ENCODE data around the gene CDKAL1.

- TF ChIP-seq POLR2AphosphoS5 (IDR thresholded peaks at IDR 0.05) (no peak), POLR2A (IDR thresholded peaks at IDR 0.05) (no peak), CTCF (IDR thresholded peaks at IDR 0.05 in 8 of 11, conservative IDR thresholded peaks at IDR 0.05 in 3 of 11) (no peak)
Observed at GRCh38 chr6:20757761-20758160, 223.5 kb downstream of the CDKAL1 start.

All from spleen (tissue), 7 donors.